ENCODE data around the gene ZNF35.
A peak's percentile ranks its signal among the peaks of the same experiment; 100 is the strongest.

ZNF35 gene

DNA sequence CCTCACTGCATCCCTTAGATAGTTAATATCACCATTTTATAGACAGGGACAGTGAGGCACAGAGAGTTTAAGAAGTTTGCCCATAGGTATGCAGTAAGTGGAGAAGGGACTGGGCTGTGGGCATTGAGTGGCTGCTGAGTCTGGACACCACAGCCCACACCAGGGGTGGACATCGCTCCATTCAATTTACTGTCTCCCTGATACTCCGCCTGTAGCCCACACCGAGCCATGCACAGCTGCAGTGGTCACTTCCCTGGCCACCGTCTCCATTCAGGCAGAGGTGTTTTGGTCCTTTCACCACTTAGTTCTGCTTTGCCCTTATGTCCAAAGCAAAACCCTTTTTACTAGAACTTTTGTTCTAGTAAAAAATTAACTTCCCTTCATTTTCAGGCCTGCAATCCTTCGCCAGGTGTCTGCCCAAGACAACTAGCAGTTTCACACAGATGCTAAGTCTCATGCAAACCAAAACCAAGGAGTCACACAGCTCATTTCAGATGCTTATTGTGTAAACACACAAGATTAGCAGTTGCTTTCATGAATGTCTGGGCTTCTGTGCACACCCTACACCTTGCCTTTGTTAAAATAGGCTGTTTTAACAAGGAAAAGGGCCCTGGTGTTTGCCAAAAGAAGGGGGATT, 30.1 kb downstream of the ZNF35 start:
- Histone ChIP-seq H4K20me1 (ENCODE audit: insufficient read depth, low read length, poor library complexity, severe bottlenecking) (no peaks in the 10 kb centered on the region), H3F3A (ENCODE audit: low read depth) (no peaks in the 10 kb centered on the region), H3K4me1 (ENCODE audit: insufficient read depth, low read length, poor library complexity, severe bottlenecking) (peaks cover 18% of the 10 kb centered on the region), H3K27me3 (ENCODE audit: insufficient read depth, low read length, poor library complexity, severe bottlenecking) (no peaks in the 10 kb centered on the region), H3K4me3 (ENCODE audit: low read length, poor library complexity, severe bottlenecking) (no peak overlapping the region), H3K36me3 (ENCODE audit: insufficient read depth, low read length) (no peaks in the 10 kb centered on the region), H2AFZ (ENCODE audit: low read length) (no peak overlapping the region), H3K9ac (ENCODE audit: low read depth, low read length, poor library complexity, severe bottlenecking) (no peak overlapping the region), H3K9me2 (replicated peaks; ENCODE audit: low read depth, low read length) (no peaks in the 10 kb centered on the region), H3K4me2 (ENCODE audit: low read depth, low read length, poor library complexity, severe bottlenecking) (peak overlapping the region; percentile 77), H3K79me2 (ENCODE audit: insufficient read depth, low read length) (no peaks in the 10 kb centered on the region), H3K9me3 (ENCODE audit: insufficient read depth, low read depth, low read length) (no peaks in the 10 kb centered on the region; the same call in 1 of the 2 replicates)
- no peak for TF ChIP-seq EZH2phosphoT487 (IDR thresholded peaks at IDR 0.05; ENCODE audit: borderline replicate concordance)
- TF ChIP-seq, protein P1, sequence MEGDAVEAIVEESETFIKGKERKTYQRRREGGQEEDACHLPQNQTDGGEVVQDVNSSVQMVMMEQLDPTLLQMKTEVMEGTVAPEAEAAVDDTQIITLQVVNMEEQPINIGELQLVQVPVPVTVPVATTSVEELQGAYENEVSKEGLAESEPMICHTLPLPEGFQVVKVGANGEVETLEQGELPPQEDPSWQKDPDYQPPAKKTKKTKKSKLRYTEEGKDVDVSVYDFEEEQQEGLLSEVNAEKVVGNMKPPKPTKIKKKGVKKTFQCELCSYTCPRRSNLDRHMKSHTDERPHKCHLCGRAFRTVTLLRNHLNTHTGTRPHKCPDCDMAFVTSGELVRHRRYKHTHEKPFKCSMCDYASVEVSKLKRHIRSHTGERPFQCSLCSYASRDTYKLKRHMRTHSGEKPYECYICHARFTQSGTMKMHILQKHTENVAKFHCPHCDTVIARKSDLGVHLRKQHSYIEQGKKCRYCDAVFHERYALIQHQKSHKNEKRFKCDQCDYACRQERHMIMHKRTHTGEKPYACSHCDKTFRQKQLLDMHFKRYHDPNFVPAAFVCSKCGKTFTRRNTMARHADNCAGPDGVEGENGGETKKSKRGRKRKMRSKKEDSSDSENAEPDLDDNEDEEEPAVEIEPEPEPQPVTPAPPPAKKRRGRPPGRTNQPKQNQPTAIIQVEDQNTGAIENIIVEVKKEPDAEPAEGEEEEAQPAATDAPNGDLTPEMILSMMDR (conservative IDR thresholded peaks at IDR 0.05; ENCODE audit: low read length), result no peak

DNA sequence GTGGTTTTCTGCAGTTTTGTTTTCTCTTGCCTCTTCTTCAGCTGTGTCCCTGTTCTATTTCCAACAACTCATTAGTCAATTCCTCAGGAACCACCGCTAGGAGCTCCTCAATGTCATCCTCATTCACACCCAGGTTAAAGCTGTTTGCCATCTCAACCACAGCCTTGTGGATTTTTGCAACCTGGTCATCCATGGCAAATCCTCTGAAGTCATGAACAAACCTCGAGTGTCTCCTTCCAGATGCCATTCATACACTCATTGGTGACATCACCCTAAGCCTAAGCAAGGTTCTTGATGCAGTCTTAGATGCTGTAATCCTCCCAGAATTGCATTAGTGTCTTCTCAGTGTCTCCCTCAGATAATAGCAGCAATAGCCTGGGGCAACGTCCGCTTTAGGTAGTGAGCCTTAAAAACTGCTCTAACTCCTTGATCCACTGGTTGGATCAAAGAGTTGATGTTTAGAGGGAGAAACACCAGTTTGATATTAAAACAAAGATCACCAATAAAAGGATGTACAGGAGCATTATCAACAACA, 32.5 kb downstream of the ZNF35 start:
- Histone ChIP-seq H3K9ac (ENCODE audit: low read depth, low read length, poor library complexity, severe bottlenecking) (no peak overlapping the region), H3K4me3 (ENCODE audit: low read length, poor library complexity, severe bottlenecking) (no peak overlapping the region), H3F3A (ENCODE audit: low read depth) (no peaks in the 10 kb centered on the region), H3K79me2 (ENCODE audit: insufficient read depth, low read length) (peaks cover 10% of the 10 kb centered on the region; the same call in 1 of the 2 replicates), H4K20me1 (ENCODE audit: insufficient read depth, low read length, poor library complexity, severe bottlenecking) (no peaks in the 10 kb centered on the region), H3K27me3 (ENCODE audit: insufficient read depth, low read length, poor library complexity, severe bottlenecking) (no peaks in the 10 kb centered on the region), H3K4me1 (ENCODE audit: insufficient read depth, low read length, poor library complexity, severe bottlenecking) (peaks cover 31% of the 10 kb centered on the region), H3K9me3 (ENCODE audit: insufficient read depth, low read depth, low read length) (no peaks in the 10 kb centered on the region), H3K4me2 (ENCODE audit: low read depth, low read length, poor library complexity, severe bottlenecking) (no peak overlapping the region), H3K9me2 (replicated peaks; ENCODE audit: low read depth, low read length) (no peaks in the 10 kb centered on the region), H2AFZ (ENCODE audit: low read length) (no peak overlapping the region), H3K36me3 (ENCODE audit: insufficient read depth, low read length) (no peaks in the 10 kb centered on the region)
- TF ChIP-seq EZH2phosphoT487 (IDR thresholded peaks at IDR 0.05; ENCODE audit: borderline replicate concordance), result no peak
- TF ChIP-seq, protein P1 (conservative IDR thresholded peaks at IDR 0.05; ENCODE audit: low read length), result no peak

DNA sequence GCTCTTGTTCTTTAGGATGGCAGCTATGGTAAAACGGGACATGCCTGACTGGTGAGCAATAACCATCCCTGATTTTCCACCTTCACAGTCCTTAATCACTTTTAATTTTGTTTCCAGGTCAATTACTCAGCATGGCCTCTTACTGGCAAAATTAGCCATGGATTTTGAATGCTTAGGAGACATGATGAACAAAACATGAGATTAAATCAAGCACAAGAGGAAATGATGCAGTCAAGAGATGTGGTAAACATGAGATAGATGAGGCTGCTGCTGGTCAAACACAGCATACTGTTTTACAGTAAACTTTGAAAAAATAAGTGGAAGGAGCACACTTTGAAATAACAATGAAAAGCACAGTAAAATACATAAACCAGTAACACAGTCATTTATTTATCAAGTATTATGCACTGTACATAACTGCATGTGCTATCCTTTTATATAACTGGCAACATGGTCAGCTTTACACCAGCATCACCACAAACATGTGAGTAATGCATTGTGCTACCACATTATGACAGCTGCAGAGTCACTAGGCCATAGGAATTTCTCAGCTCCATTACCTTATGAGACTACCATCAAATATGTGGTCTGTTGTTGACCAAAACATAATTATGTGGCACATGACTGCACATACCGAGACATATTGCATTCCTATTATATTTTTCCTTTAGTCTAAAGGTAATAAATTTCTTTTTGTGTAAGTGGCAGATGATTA, 33.8 kb downstream of the ZNF35 start:
- H3K9ac ChIP-seq (ENCODE audit: low read depth, low read length, poor library complexity, severe bottlenecking), result no peak overlapping the region
- TF ChIP-seq, protein P1 (conservative IDR thresholded peaks at IDR 0.05; ENCODE audit: low read length), result no peak
- TF ChIP-seq EZH2phosphoT487 (IDR thresholded peaks at IDR 0.05; ENCODE audit: borderline replicate concordance), result no peak

More for the DNA sequence above, 33.8 kb downstream of the ZNF35 start:
- Histone ChIP-seq H3K9me2 (replicated peaks; ENCODE audit: low read depth, low read length) (no peaks in the 10 kb centered on the region), H3K27me3 (ENCODE audit: insufficient read depth, low read length, poor library complexity, severe bottlenecking) (peaks cover 2% of the 10 kb centered on the region), H3K9me3 (ENCODE audit: insufficient read depth, low read depth, low read length) (peaks cover 3% of the 10 kb centered on the region; the same call in 1 of the 2 replicates), H3K4me1 (ENCODE audit: insufficient read depth, low read length, poor library complexity, severe bottlenecking) (peaks cover 23% of the 10 kb centered on the region), H4K20me1 (ENCODE audit: insufficient read depth, low read length, poor library complexity, severe bottlenecking) (no peaks in the 10 kb centered on the region), H3K36me3 (ENCODE audit: insufficient read depth, low read length) (no peaks in the 10 kb centered on the region), H3F3A (ENCODE audit: low read depth) (no peaks in the 10 kb centered on the region), H3K4me2 (ENCODE audit: low read depth, low read length, poor library complexity, severe bottlenecking) (no peak overlapping the region), H3K4me3 (ENCODE audit: low read length, poor library complexity, severe bottlenecking) (no peak overlapping the region), H3K79me2 (ENCODE audit: insufficient read depth, low read length) (peaks cover 10% of the 10 kb centered on the region; the same call in 1 of the 2 replicates), H2AFZ (ENCODE audit: low read length) (no peak overlapping the region)

Data from Loucy (cell line).